ENCODE measurements around the gene AK5.

The AK5 gene

DNA sequence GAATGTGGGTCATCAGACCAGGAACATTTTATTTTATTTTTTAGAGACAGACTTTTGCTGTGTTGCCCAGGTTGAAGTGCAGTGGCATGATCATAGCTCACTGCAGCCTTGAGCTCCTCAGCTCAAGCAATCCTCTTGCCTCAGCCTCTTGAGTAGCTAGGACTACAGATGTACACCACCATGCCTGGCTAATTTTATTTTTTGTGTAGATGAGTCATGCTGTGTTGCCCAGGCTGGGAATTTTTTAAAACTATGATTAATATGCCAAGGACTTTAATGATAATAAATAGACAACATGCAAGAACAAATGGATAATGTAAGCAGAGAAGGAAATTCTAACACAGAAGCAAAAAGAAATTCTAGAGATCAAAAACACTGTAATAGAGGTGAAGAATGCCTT is 142.4 kb downstream of the AK5 start:
- Histone ChIP-seq H3K27me3 (ENCODE audit: insufficient read depth, low read length) (no peaks in the 10 kb centered on the region), H3K36me3 (ENCODE audit: insufficient read depth, low read depth, low read length) (no peaks in the 10 kb centered on the region), H3K27ac (ENCODE audit: low read length) (no peak overlapping the region), H3K4me3 (ENCODE audit: low read length) (no peak overlapping the region), H3K4me1 (ENCODE audit: insufficient read depth, low read length) (no peaks in the 10 kb centered on the region), H3K9ac (ENCODE audit: low read depth, low read length) (no peak overlapping the region), H3K9me3 (ENCODE audit: insufficient read depth, low read depth, low read length) (peaks cover 21% of the 10 kb centered on the region; the same call in 1 of the 2 replicates)

DNA sequence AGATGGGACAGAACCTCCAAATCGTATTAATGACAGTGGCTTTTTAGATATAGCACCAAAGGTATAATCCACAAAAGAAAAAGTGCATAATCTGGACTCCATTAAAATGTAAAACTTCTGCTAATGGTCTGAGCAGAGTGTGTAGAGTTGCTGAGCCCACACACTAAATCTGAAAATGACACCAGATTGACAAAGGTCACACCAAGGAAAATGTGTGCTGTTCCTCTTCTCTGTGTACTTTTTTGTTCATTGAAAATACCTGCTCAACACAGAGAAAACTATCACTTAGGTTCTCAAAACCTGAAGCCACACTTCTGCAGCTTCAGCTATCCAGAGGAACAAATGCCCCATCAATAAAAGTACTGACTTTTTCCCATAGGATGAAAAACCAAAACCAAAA is 146.2 kb downstream of the AK5 start:
- peaks cover 21% of the 10 kb centered on the region; the same call in 1 of the 2 replicates for H3K9me3 ChIP-seq (ENCODE audit: insufficient read depth, low read depth, low read length)
- H3K27me3 ChIP-seq (ENCODE audit: insufficient read depth, low read length), result no peaks in the 10 kb centered on the region

DNA sequence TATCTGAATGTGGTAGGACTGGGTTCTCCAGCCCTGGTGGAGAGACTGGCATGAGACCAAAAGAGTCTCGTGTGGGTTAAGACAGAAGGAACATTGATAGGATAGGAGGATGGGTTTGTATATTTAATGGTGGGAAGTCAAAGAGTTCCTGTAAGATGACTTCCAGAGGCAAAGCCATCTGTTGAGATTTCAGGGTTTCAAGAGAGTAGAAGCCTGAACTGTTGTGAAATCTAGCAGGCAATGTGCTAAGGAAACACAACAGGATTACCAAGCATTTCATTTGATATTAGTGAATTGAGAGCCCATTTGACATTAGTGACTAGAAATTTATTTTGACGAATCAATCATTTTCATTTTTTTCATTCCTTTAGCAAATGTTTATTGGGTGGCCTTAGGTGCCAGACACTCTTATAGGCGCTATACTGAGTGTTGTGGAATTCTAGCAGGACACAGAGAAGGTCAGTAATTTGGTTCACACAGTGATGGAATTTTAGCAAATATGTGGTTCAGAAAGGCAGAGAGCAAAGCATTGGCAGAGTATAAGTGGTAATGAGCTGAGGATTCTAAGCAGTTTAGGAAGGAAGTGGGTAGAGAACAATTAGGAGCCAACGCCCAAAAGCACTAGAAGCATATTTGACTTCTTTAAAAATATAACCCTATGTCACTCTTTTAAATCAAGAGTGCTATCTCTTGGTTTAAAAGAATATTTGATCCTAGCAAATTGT is 149.3 kb downstream of the AK5 start:
- H3K27ac ChIP-seq (ENCODE audit: low read length), result no peak overlapping the region
- H3K36me3 ChIP-seq (ENCODE audit: insufficient read depth, low read depth, low read length), result no peaks in the 10 kb centered on the region
- peaks cover 19% of the 10 kb centered on the region; the same call in 1 of the 2 replicates for H3K9me3 ChIP-seq (ENCODE audit: insufficient read depth, low read depth, low read length)
- no peak overlapping the region for H3K4me3 ChIP-seq (ENCODE audit: low read length)
- H3K27me3 ChIP-seq (ENCODE audit: insufficient read depth, low read length), result no peaks in the 10 kb centered on the region
- no peak overlapping the region for H3K9ac ChIP-seq (ENCODE audit: low read depth, low read length)
- H3K4me1 ChIP-seq (ENCODE audit: insufficient read depth, low read length), result no peaks in the 10 kb centered on the region

More for the DNA sequence above, 146.2 kb downstream of the AK5 start:
- H3K36me3 ChIP-seq (ENCODE audit: insufficient read depth, low read depth, low read length), result no peaks in the 10 kb centered on the region
- H3K4me3 ChIP-seq (ENCODE audit: low read length), result no peak overlapping the region
- no peaks in the 10 kb centered on the region for H3K4me1 ChIP-seq (ENCODE audit: insufficient read depth, low read length)
- H3K27ac ChIP-seq (ENCODE audit: low read length), result no peak overlapping the region
- no peak overlapping the region for H3K9ac ChIP-seq (ENCODE audit: low read depth, low read length)

DNA sequence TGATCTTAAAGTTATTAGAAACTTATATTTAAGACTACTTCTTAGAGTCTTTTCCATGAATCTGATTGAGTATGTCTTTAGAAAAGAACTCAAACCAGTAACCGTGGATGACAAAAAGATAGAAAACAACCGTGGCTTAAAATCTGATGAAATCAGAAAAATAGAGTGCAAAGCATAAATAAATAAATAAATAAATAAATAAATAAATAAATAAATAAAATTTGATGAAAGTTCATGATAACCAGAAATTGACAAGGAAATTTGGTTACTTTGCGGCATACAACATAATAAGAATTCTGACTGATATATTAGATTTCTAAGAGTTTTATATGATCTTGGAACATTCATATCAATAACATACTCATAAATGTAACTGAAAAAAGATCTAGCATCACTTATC is 152.1 kb downstream of the AK5 start:
- Histone ChIP-seq H3K4me1 (ENCODE audit: insufficient read depth, low read length) (no peaks in the 10 kb centered on the region), H3K27ac (ENCODE audit: low read length) (no peak overlapping the region), H3K27me3 (ENCODE audit: insufficient read depth, low read length) (no peaks in the 10 kb centered on the region), H3K9ac (ENCODE audit: low read depth, low read length) (no peak overlapping the region), H3K9me3 (ENCODE audit: insufficient read depth, low read depth, low read length) (no peaks in the 10 kb centered on the region), H3K36me3 (ENCODE audit: insufficient read depth, low read depth, low read length) (no peaks in the 10 kb centered on the region), H3K4me3 (ENCODE audit: low read length) (no peak overlapping the region)

DNA sequence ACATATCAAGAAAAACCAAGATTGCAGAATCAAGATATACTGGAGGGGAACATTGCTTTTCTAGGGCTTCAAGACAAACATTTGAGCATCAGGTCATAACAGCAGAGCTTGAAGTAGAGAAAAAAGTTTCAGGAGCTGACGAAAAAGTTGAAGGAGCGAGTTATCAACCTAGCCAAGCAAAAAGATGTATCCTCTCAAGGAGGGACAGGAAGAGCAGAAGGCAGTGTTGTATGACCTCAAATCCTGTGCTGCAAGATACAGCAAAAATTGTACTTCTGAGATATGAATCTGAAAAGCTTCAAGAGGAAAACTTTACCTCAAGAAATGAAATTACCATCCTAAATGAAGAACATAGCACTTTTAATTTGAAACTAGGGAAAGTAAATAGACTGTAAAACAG is 153.1 kb downstream of the AK5 start:
- Histone ChIP-seq H3K4me3 (ENCODE audit: low read length) (no peak overlapping the region), H3K27ac (ENCODE audit: low read length) (no peak overlapping the region), H3K9ac (ENCODE audit: low read depth, low read length) (no peak overlapping the region), H3K27me3 (ENCODE audit: insufficient read depth, low read length) (no peaks in the 10 kb centered on the region), H3K4me1 (ENCODE audit: insufficient read depth, low read length) (no peaks in the 10 kb centered on the region), H3K36me3 (ENCODE audit: insufficient read depth, low read depth, low read length) (no peaks in the 10 kb centered on the region), H3K9me3 (ENCODE audit: insufficient read depth, low read depth, low read length) (no peaks in the 10 kb centered on the region)

DNA sequence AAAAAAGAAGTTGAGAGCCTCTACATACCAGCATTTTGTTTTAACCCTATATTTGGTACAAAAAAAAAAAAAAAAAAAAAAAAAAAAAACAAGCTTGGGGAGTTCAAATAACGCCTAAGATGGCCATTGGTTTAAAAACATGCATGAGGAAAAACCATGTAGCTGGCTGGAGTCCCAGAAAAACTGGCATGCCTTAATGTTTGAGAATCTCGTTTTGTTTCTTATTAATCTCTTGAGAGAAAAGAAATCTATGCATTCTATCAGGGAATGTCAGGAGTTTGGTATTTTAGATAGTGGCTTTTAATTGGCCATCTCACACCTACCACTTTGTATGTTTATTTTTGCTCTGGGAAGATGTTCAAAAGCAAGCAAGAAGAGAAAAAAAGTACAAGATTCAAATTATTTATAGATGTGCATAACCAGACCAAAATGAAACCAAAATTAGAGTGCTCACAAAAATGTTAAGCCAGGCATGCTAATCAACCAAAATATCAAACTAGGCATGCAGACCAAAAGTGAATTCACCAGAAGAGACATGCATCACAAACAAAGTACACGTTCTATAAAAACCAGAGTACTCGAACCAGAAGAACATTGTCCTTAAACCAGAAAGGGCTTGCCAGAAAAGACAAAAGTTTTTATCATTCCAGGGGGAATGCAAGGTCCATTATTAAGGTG is 156.6 kb downstream of the AK5 start:
- H3K36me3 ChIP-seq (ENCODE audit: insufficient read depth, low read depth, low read length), result no peaks in the 10 kb centered on the region
- H3K27me3 ChIP-seq (ENCODE audit: insufficient read depth, low read length), result no peaks in the 10 kb centered on the region
- no peak overlapping the region for H3K27ac ChIP-seq (ENCODE audit: low read length)
- no peaks in the 10 kb centered on the region for H3K9me3 ChIP-seq (ENCODE audit: insufficient read depth, low read depth, low read length)
- no peak overlapping the region for H3K9ac ChIP-seq (ENCODE audit: low read depth, low read length)
- H3K4me1 ChIP-seq (ENCODE audit: insufficient read depth, low read length), result no peaks in the 10 kb centered on the region
- no peak overlapping the region for H3K4me3 ChIP-seq (ENCODE audit: low read length)

DNA sequence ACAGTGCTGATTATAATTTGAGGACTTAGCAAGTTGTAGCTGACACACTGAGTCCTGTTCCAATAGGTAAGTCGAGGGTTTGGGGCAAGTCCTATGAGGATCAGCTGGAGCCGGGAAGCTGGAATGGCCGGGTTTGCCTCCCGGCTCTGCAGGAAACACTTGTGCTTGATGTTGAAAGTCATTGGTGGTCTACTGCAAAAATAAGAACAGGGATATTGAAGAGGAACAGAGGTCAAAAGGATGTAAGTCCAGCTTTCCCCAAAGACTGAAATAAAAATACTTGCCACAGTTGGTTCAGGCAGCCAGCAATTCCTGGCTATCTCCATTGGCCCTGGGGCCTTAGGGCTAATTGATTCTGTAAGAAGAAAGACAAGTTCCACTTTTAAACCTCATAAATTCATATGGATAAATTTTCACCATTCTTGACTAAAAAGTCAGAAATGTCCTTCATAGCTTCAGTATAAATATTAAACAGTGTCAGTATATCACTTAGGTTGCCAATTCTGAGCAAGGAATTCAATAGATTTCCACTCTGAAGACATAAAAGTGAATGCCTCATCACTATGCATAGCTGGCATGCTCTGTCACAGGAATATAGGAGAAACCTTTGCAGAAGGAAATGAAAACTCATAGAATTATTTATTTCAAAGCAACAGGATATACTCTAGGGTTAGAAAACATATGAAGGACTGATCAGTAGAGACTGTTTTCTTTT is 165.2 kb downstream of the AK5 start:
- H3K4me3 ChIP-seq (ENCODE audit: low read length), result no peak overlapping the region
- H3K27ac ChIP-seq (ENCODE audit: low read length), result no peak overlapping the region
- H3K36me3 ChIP-seq (ENCODE audit: insufficient read depth, low read depth, low read length), result no peaks in the 10 kb centered on the region

DNA sequence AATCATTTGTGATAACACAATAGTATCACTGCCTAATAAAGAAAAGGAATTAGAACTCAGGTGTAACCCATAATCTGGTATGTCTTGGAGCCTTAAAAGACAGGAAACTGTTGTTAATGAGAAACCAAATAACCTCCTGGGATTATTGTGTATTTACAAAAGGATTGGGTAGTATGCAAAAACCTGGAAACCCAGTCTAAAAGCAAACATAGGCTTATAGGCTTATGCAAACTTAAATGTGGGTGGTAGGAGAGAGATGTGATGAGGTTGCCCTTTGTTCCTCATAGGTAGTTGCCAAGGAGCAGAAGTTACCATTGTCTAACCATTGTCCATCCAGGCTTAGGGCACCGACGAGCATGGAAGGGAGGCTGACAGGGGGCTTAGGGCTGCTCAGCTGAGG is 165.8 kb downstream of the AK5 start:
- Histone ChIP-seq H3K36me3 (ENCODE audit: insufficient read depth, low read depth, low read length) (no peaks in the 10 kb centered on the region), H3K9me3 (ENCODE audit: insufficient read depth, low read depth, low read length) (no peaks in the 10 kb centered on the region), H3K4me1 (ENCODE audit: insufficient read depth, low read length) (no peaks in the 10 kb centered on the region; the same call in 1 of the 2 replicates), H3K9ac (ENCODE audit: low read depth, low read length) (no peak overlapping the region), H3K27ac (ENCODE audit: low read length) (no peak overlapping the region), H3K4me3 (ENCODE audit: low read length) (no peak overlapping the region), H3K27me3 (ENCODE audit: insufficient read depth, low read length) (no peaks in the 10 kb centered on the region)

More for the DNA sequence above, 165.2 kb downstream of the AK5 start:
- Histone ChIP-seq H3K27me3 (ENCODE audit: insufficient read depth, low read length) (no peaks in the 10 kb centered on the region), H3K4me1 (ENCODE audit: insufficient read depth, low read length) (no peaks in the 10 kb centered on the region; the same call in 1 of the 2 replicates), H3K9ac (ENCODE audit: low read depth, low read length) (no peak overlapping the region), H3K9me3 (ENCODE audit: insufficient read depth, low read depth, low read length) (no peaks in the 10 kb centered on the region)

DNA sequence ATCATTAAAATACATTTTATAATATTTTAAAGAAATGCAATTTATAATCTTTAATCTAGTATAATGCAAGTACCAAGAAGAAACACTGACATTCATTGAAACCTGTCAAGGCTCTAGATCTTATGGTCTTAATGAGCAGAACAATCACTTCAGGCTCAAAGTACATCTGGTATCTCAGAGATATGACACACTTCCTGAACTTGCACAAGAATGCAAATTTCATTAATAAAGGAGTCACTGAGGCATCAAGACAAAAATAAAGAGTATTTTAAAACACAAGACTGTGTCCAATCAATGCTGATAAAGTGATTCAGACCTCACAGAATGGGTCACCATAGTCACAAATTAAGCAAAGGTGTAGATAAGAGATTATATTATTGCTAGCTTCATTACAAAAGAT is 178.1 kb downstream of the AK5 start:
- Histone ChIP-seq H3K9ac (ENCODE audit: low read depth, low read length) (no peak overlapping the region), H3K27me3 (ENCODE audit: insufficient read depth, low read length) (no peaks in the 10 kb centered on the region), H3K4me3 (ENCODE audit: low read length) (no peak overlapping the region), H3K36me3 (ENCODE audit: insufficient read depth, low read depth, low read length) (no peaks in the 10 kb centered on the region), H3K27ac (ENCODE audit: low read length) (no peak overlapping the region), H3K9me3 (ENCODE audit: insufficient read depth, low read depth, low read length) (no peaks in the 10 kb centered on the region), H3K4me1 (ENCODE audit: insufficient read depth, low read length) (no peaks in the 10 kb centered on the region)

DNA sequence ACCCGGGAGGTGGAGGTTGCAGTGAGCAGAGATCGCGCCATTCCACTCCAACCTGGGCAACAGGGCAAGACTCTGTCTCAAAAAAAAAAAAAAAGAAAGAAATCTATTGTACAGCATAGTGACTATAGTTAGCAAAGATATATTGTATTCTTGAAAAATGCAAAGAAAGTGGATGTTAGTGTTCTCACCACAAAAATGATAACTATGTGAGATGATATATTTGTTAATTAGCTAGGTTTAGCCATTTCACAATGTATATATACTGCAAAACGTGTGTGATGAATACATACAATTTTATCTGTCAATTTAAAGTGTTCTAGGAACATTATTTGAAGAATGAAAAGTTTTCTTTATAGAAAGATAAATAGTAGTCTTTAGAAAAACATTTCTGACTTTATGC is 179.9 kb downstream of the AK5 start:
- Histone ChIP-seq H3K27ac (ENCODE audit: low read length) (no peak overlapping the region), H3K9ac (ENCODE audit: low read depth, low read length) (no peak overlapping the region), H3K4me1 (ENCODE audit: insufficient read depth, low read length) (no peaks in the 10 kb centered on the region), H3K4me3 (ENCODE audit: low read length) (no peak overlapping the region), H3K9me3 (ENCODE audit: insufficient read depth, low read depth, low read length) (no peaks in the 10 kb centered on the region), H3K36me3 (ENCODE audit: insufficient read depth, low read depth, low read length) (no peaks in the 10 kb centered on the region), H3K27me3 (ENCODE audit: insufficient read depth, low read length) (no peaks in the 10 kb centered on the region)

DNA sequence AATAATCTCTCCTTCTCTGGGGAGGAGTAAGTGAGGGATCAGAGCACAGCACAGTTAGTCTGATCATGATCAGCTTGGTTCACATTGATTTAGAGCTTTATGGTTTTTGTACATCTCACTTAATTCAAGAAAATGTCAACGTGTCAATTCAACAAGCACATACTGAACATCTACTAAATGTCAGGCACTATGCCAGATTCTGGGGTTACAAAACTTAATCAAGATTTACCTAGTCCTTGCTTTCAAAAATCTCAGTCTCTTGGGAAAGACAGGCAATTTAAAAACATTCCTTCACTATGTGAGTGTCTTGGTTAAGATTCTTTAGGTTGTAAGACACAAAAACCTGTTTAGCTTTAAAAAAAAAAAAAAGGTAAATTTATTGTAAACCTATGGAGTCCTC is 181.4 kb downstream of the AK5 start:
- Histone ChIP-seq H3K9ac (ENCODE audit: low read depth, low read length) (no peak overlapping the region), H3K36me3 (ENCODE audit: insufficient read depth, low read depth, low read length) (no peaks in the 10 kb centered on the region), H3K4me3 (ENCODE audit: low read length) (no peak overlapping the region), H3K9me3 (ENCODE audit: insufficient read depth, low read depth, low read length) (no peaks in the 10 kb centered on the region), H3K27me3 (ENCODE audit: insufficient read depth, low read length) (no peaks in the 10 kb centered on the region), H3K27ac (ENCODE audit: low read length) (no peak overlapping the region), H3K4me1 (ENCODE audit: insufficient read depth, low read length) (no peaks in the 10 kb centered on the region)

DNA sequence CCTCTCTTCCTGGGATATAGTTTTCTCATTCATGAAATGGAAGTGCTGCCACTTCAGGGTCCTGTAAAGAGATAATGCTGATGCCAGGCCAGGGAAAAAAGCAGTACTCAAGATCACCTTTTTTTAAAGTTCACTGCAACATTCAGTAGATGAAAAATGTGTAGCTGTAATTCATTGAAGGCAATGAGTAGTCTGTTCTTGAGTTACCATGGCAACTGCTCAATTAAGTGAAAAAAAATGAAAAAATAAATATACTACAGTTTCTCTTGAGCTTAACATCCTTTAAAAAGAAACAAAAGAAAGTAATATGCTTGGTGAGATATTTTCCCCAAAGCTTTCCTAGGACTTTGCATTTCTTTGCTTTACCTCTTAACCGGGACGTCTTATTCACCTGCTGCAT is 183.3 kb downstream of the AK5 start:
- Histone ChIP-seq H3K27me3 (ENCODE audit: insufficient read depth, low read length) (no peaks in the 10 kb centered on the region), H3K36me3 (ENCODE audit: insufficient read depth, low read depth, low read length) (no peaks in the 10 kb centered on the region)

More for the DNA sequence above, 183.3 kb downstream of the AK5 start:
- Histone ChIP-seq H3K27ac (ENCODE audit: low read length) (no peak overlapping the region), H3K9ac (ENCODE audit: low read depth, low read length) (no peak overlapping the region), H3K4me1 (ENCODE audit: insufficient read depth, low read length) (no peaks in the 10 kb centered on the region), H3K9me3 (ENCODE audit: insufficient read depth, low read depth, low read length) (no peaks in the 10 kb centered on the region), H3K4me3 (ENCODE audit: low read length) (no peak overlapping the region)
